ENCODE results near the gene PPTC7.
A peak's percentile ranks its signal among the peaks of the same experiment; 100 is the strongest.
"Not testable (repeated sequence)": the region's sequence is repeated elsewhere in the genome, so short reads cannot be mapped to it uniquely, and the experiment has no call there.

Gene PPTC7

DNA sequence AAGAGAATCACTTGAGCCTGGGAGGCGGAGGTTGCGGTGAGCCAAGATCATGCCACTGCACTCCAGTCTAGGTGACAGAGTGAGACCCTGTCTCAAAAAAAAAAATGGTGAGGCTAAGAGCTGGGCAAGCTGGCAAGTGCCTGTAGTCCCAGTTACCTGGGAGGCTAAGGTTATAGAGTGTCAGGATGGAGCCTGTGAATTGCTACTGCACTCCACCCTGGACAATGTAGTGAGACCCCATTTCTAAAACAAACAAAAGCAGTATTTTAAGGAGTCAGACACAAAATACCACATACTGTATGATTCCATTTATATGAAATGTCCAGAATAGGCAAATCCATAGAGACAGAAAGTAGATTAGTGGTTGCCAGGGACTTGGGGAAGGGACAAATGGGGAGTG lies 4.0 kb upstream of the PPTC7 start:
- not testable (repeated sequence) for H3K36me3 ChIP-seq (ENCODE audit: control insufficient read depth in 4 of 4, insufficient read depth in 4 of 4, low read length in 3 of 4); H3K27me3 ChIP-seq (replicated peaks in 2 of 5; ENCODE audit: control insufficient read depth in 4 of 5, insufficient read depth in 5 of 5, low read length in 4 of 5); H3K9me3 ChIP-seq (ENCODE audit: control extremely low read depth in 1 of 5, control insufficient read depth in 4 of 5, insufficient read depth in 2 of 5, low read depth in 1 of 5, low read length in 4 of 5); H3K4me3 ChIP-seq (ENCODE audit: control insufficient read depth in 1 of 7, extremely low read depth in 1 of 7, insufficient read depth in 4 of 7, low read depth in 2 of 7, low read length in 6 of 7); DNase-seq; H3K27ac ChIP-seq (ENCODE audit: insufficient read depth in 1 of 2, low read depth in 1 of 2, low read length in 2 of 2, poor library complexity in 1 of 2, severe bottlenecking in 2 of 2)
- ChIA-PET CTCF (interaction anchor here (3.3 to 5.7 kb wide), 2 partner anchors 13 to 34 kb away, joined by 15 to 78 read pairs; no protein-coding TSS in a partner anchor), POLR2A (interaction anchor here (0.6 kb wide), 1 partner anchor 75 kb away, joined by 3 read pairs; no protein-coding TSS in a partner anchor)
- 100% methylated on average over 2 of the region's 2 CpGs for WGBS (ENCODE audit: insufficient coverage)
- peaks cover 34 to 60% (median 55%) of the 10 kb centered on the region in 4 experiments for H3K4me1 ChIP-seq (ENCODE audit: control extremely low read depth in 1 of 4, control insufficient read depth in 4 of 4, insufficient read depth in 4 of 4, low read length in 3 of 4)

DNA sequence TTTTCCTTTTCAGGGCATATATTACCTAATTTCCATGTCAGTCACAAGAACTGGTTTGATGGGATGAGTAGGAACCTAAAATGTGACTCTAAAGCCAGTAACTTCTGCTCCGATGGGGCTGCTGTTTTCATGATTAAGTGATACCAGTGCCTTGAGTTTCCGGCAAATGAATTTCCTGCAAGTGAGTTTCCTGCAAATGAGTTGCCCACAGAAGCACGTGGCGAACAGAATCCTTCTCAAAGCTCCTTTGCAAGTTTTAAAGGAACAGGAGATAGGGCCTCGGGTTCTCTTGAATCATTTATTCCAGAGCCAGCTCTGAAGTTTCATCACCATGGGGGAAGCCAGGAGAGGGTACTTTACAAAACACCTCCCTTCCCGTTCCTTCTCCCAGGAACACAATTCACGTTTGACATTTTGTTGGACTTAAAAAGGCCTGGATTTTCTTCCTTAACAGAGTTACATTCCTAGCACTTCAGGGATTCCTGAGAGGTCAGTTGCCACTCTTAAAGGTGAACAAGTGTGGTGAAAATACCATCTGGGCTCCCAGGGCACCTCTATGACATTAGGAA lies 2.2 kb upstream of the PPTC7 start:
- H3K4me3 ChIP-seq (ENCODE audit: control insufficient read depth in 1 of 7, extremely low read depth in 1 of 7, insufficient read depth in 4 of 7, low read depth in 2 of 7, low read length in 6 of 7) = peak overlapping the region in 4 of 7 experiments; percentile 24 to 51 (median 36)
- POLR2A ChIA-PET = interaction anchor here (0.5 to 0.8 kb wide), 2 partner anchors 43 to 52 kb away, joined by 3 read pairs; no protein-coding TSS in a partner anchor
- H3K27me3 ChIP-seq (replicated peaks in 2 of 5; ENCODE audit: control insufficient read depth in 4 of 5, insufficient read depth in 5 of 5, low read length in 4 of 5) = no peaks in the 10 kb centered on the region
- CTCF ChIA-PET = interaction anchor here (0.6 to 5.7 kb wide), 8 partner anchors 9 to 51 kb away, joined by 3 to 78 read pairs (median 5); no protein-coding TSS in a partner anchor
- H3K4me1 ChIP-seq (ENCODE audit: control extremely low read depth in 1 of 4, control insufficient read depth in 4 of 4, insufficient read depth in 4 of 4, low read length in 3 of 4) = peaks cover 32 to 61% (median 52%) of the 10 kb centered on the region in 4 experiments
- peak overlapping the region; percentile 40 to 69 for H3K27ac ChIP-seq (ENCODE audit: insufficient read depth in 1 of 2, low read depth in 1 of 2, low read length in 2 of 2, poor library complexity in 1 of 2, severe bottlenecking in 2 of 2)
- H3K9me3 ChIP-seq (ENCODE audit: control extremely low read depth in 1 of 5, control insufficient read depth in 4 of 5, insufficient read depth in 2 of 5, low read depth in 1 of 5, low read length in 4 of 5) = no peaks in the 10 kb centered on the region
- no peaks in the 10 kb centered on the region for H3K36me3 ChIP-seq (ENCODE audit: control insufficient read depth in 4 of 4, insufficient read depth in 4 of 4, low read length in 3 of 4)
- peak; percentile 59 to 86 (median 80) for DNase-seq
- 3% methylated on average over 6 of the region's 7 CpGs for WGBS (ENCODE audit: insufficient coverage)

DNA sequence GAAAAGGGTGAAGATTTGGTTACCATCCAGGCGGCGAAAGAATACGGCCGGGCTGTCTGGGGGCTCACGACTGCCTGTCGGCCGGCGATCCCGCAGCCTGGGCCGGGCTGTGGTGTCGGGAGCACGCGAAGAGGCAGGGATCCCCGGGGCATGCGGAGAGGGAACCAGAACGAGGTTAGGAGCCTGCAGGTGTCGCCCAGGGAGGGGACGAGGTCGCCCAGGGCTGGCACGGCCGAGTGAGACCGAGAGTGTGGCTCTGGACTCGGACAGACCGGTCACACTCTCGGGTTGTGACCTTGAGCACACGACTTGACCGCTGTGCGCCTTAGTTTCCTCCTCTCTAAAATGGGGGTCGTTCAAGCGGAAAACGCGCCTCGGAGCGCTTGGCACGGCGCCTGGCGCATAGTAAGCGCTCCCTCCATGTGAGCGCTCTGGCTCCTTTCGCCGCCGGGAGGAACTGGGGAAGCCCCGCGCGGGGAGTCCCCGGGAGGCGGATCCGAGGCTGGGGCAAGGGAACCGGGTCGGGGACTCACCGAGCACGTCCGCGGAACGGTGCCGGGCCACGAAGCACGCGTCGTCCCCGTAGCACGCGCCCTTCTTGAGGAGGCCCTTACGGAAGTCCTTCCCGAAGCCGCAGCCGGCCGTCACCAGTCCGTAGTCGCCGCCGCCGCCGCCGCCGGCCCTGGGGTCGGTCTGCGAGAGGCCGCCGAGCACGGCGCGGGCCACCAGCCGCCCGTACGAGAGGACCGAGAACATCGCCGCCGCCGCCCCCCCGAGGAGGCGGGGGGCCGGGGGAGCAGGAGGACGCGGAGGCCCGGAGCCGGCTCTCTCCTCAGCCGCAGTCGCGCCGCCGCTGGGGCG lies 612 bp downstream of the PPTC7 start:
- 0% methylated on average over 96 of the region's 104 CpGs for WGBS (ENCODE audit: insufficient coverage)

DNA sequence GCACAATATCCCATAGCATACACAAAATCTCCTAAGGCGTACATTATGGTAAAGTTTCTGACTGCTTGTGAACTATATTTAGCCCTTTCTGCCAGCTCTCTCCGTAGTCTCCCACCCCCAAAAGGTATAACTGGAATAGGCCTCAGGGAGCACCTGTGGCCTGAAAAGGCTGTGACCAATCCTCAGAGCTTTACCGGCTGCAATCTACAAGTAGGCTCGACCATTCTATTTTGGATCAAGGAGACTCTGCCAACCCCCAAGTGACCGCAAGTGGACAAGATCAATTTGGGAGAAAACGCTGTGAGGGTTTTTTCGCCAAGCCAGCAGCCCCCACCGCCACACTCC lies 1.2 kb downstream of the PPTC7 start:
- peak overlapping the region; percentile 83 to 86 for H3K27ac ChIP-seq (ENCODE audit: insufficient read depth in 1 of 2, low read depth in 1 of 2, low read length in 2 of 2, poor library complexity in 1 of 2, severe bottlenecking in 2 of 2)
- no peak for DNase-seq
- ChIA-PET POLR2A (interaction anchor here (0.8 kb wide), 1 partner anchor 18 kb away, joined by 3 read pairs; no protein-coding TSS in a partner anchor), CTCF (interaction anchor here (0.6 to 2.7 kb wide), 5 partner anchors 9 to 38 kb away, joined by 3 to 9 read pairs (median 3); no protein-coding TSS in a partner anchor)
- H3K36me3 ChIP-seq (ENCODE audit: control insufficient read depth in 4 of 4, insufficient read depth in 4 of 4, low read length in 3 of 4) = no peaks in the 10 kb centered on the region
- no peaks in the 10 kb centered on the region for H3K27me3 ChIP-seq (replicated peaks in 2 of 5; ENCODE audit: control insufficient read depth in 4 of 5, insufficient read depth in 5 of 5, low read length in 4 of 5)
- H3K4me1 ChIP-seq (ENCODE audit: control extremely low read depth in 1 of 4, control insufficient read depth in 4 of 4, insufficient read depth in 4 of 4, low read length in 3 of 4) = peaks cover 38 to 72% (median 61%) of the 10 kb centered on the region in 4 experiments
- H3K9me3 ChIP-seq (ENCODE audit: control extremely low read depth in 1 of 5, control insufficient read depth in 4 of 5, insufficient read depth in 2 of 5, low read depth in 1 of 5, low read length in 4 of 5) = no peaks in the 10 kb centered on the region
- H3K4me3 ChIP-seq (ENCODE audit: control insufficient read depth in 1 of 7, extremely low read depth in 1 of 7, insufficient read depth in 4 of 7, low read depth in 2 of 7, low read length in 6 of 7) = peak overlapping the region; percentile 90 to 99 (median 95)
- WGBS (ENCODE audit: insufficient coverage) = 3% methylated on average over 6 of the region's 8 CpGs

More for the DNA sequence above, 612 bp downstream of the PPTC7 start:
- peaks cover 38 to 66% (median 60%) of the 10 kb centered on the region in 4 experiments for H3K4me1 ChIP-seq (ENCODE audit: control extremely low read depth in 1 of 4, control insufficient read depth in 4 of 4, insufficient read depth in 4 of 4, low read length in 3 of 4)
- peak overlapping the region; percentile 83 to 86 for H3K27ac ChIP-seq (ENCODE audit: insufficient read depth in 1 of 2, low read depth in 1 of 2, low read length in 2 of 2, poor library complexity in 1 of 2, severe bottlenecking in 2 of 2)
- CTCF ChIA-PET = interaction anchor here (0.7 to 2.7 kb wide), 3 partner anchors 8 to 31 kb away, joined by 3 to 9 read pairs (median 3); no protein-coding TSS in a partner anchor
- POLR2A ChIA-PET = no interaction called here
- no peaks in the 10 kb centered on the region for H3K9me3 ChIP-seq (ENCODE audit: control extremely low read depth in 1 of 5, control insufficient read depth in 4 of 5, insufficient read depth in 2 of 5, low read depth in 1 of 5, low read length in 4 of 5)
- DNase-seq = peak in 2 of 3 donors; percentile 81
- H3K4me3 ChIP-seq (ENCODE audit: control insufficient read depth in 1 of 7, extremely low read depth in 1 of 7, insufficient read depth in 4 of 7, low read depth in 2 of 7, low read length in 6 of 7) = peak overlapping the region; percentile 90 to 99 (median 95)
- H3K27me3 ChIP-seq (replicated peaks in 2 of 5; ENCODE audit: control insufficient read depth in 4 of 5, insufficient read depth in 5 of 5, low read length in 4 of 5) = no peaks in the 10 kb centered on the region
- no peaks in the 10 kb centered on the region for H3K36me3 ChIP-seq (ENCODE audit: control insufficient read depth in 4 of 4, insufficient read depth in 4 of 4, low read length in 3 of 4)

DNA sequence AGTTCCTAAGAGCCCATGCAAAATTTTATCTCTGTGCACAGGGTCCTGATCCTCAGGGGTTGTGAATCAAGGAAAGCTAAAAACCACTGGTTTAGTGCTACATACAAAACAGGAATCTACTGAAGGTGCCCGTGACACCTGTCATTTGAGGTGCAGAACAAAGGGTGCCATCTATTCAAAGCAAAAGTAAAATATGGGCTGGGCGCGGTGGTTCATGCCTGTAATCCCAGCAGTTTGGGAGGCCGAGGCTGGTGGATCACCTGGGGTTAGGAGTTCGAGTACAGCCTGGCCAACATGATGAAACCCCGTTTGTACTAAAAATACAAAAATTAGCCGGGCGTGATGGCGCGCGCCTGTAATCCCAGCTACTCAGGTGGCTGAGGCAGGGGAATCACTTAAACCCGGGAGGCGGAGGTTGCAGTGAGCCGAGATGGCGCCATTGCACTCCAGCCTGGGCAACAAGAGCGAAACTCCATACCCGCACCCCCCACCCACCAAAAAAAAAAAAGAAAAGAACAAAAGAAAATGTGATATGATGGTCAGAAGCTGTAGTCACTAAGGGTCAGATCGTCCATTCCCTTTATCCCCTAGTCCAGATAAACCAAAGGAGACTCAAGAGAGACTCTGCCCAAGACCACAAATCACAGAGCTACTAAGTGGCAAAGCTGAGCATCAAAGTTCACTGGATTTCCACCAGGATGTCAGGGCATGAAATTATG lies 3.4 kb downstream of the PPTC7 start:
- no peak overlapping the region for H3K27ac ChIP-seq (ENCODE audit: insufficient read depth in 1 of 2, low read depth in 1 of 2, low read length in 2 of 2, poor library complexity in 1 of 2, severe bottlenecking in 2 of 2)
- H3K36me3 ChIP-seq (ENCODE audit: control insufficient read depth in 4 of 4, insufficient read depth in 4 of 4, low read length in 3 of 4) = peaks cover 0 to 3% (median 0%) of the 10 kb centered on the region in 4 experiments
- ChIA-PET POLR2A (no interaction called here), CTCF (interaction anchor here (1.4 to 2.7 kb wide), 8 partner anchors 11 to 78 kb away, joined by 3 to 10 read pairs (median 7); partner anchors contain the start of genes RAD9B and VPS29)
- H3K27me3 ChIP-seq (replicated peaks in 2 of 5; ENCODE audit: control insufficient read depth in 4 of 5, insufficient read depth in 5 of 5, low read length in 4 of 5) = no peaks in the 10 kb centered on the region
- no peaks in the 10 kb centered on the region for H3K9me3 ChIP-seq (ENCODE audit: control extremely low read depth in 1 of 5, control insufficient read depth in 4 of 5, insufficient read depth in 2 of 5, low read depth in 1 of 5, low read length in 4 of 5)
- 99% methylated on average over 12 of the region's 18 CpGs for WGBS (ENCODE audit: insufficient coverage)
- peak overlapping the region in 1 of 7 experiments; percentile 11 for H3K4me3 ChIP-seq (ENCODE audit: control insufficient read depth in 1 of 7, extremely low read depth in 1 of 7, insufficient read depth in 4 of 7, low read depth in 2 of 7, low read length in 6 of 7)
- H3K4me1 ChIP-seq (ENCODE audit: control extremely low read depth in 1 of 4, control insufficient read depth in 4 of 4, insufficient read depth in 4 of 4, low read length in 3 of 4) = peaks cover 26 to 66% (median 53%) of the 10 kb centered on the region in 4 experiments
- DNase-seq = no peak

DNA sequence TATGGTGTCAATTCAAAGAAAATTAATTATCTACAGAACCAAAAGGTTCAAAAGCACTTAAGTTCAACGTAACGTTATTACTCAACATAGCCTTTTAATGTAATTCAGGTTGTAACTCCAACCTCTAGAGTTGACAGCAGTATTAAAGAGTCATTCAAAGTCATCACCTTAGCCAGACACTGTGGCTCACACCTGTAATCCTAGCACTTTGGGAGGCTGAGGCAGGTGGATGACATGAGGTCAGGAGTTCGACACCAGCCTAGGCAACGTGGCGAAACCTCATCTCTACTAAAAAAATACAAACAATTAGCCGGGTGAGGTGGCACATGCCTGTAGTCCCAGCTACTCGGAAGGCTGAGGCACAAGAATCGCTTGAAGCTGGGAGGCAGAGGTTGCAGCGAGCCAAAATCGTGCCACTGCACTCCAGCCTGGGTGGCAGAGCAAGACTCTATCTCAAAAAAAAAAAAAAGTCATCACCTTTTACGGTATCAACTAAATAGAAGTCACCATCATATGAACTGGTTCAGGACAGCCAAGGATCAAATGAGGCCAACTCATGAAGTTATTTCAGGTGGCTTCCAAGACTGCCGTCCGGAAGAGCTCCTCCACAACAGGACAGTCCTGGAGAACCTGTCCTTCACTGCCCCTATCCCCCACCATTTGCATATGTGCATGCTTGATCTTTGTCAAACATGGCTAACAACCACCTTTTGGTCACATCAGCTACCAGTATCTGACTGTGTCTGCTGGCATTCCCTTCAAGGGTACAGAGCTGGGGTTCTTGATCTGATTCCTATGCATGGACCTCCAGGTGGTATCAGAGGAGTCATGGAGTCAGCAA lies 4.2 kb downstream of the PPTC7 start:
- DNase-seq = no peak
- 96% methylated on average over 10 of the region's 13 CpGs for WGBS (ENCODE audit: insufficient coverage)
- Histone ChIP-seq H3K27me3 (replicated peaks in 2 of 5; ENCODE audit: control insufficient read depth in 4 of 5, insufficient read depth in 5 of 5, low read length in 4 of 5) (no peaks in the 10 kb centered on the region), H3K4me3 (ENCODE audit: control insufficient read depth in 1 of 7, extremely low read depth in 1 of 7, insufficient read depth in 4 of 7, low read depth in 2 of 7, low read length in 6 of 7) (peak overlapping the region in 2 of 7 experiments; percentile 11 to 17), H3K27ac (ENCODE audit: insufficient read depth in 1 of 2, low read depth in 1 of 2, low read length in 2 of 2, poor library complexity in 1 of 2, severe bottlenecking in 2 of 2) (peak overlapping the region in 1 of 2 experiments; percentile 69), H3K36me3 (ENCODE audit: control insufficient read depth in 4 of 4, insufficient read depth in 4 of 4, low read length in 3 of 4) (peaks cover 0 to 3% (median 0%) of the 10 kb centered on the region in 4 experiments), H3K4me1 (ENCODE audit: control extremely low read depth in 1 of 4, control insufficient read depth in 4 of 4, insufficient read depth in 4 of 4, low read length in 3 of 4) (peaks cover 20 to 64% (median 48%) of the 10 kb centered on the region in 4 experiments), H3K9me3 (ENCODE audit: control extremely low read depth in 1 of 5, control insufficient read depth in 4 of 5, insufficient read depth in 2 of 5, low read depth in 1 of 5, low read length in 4 of 5) (no peaks in the 10 kb centered on the region)
- CTCF ChIA-PET = interaction anchor here (1.4 to 2.4 kb wide), 5 partner anchors 10 to 77 kb away, joined by 3 to 10 read pairs (median 7); partner anchors contain the start of genes RAD9B and VPS29
- POLR2A ChIA-PET = interaction anchor here (0.7 kb wide), 1 partner anchor 16 kb away, joined by 3 read pairs; no protein-coding TSS in a partner anchor
